HG02938 (cell line): Measurements from ENCODE around the gene CD4.
"Not testable (repeated sequence)": the region's sequence is repeated elsewhere in the genome, so short reads cannot be mapped to it uniquely, and the experiment has no call there.

ENCODE experiments used
- ATAC-seq: cut with Tn5 transposase; IDR thresholded peaks from one replicate; pipeline ENCODE4 v1.9.1; 2021; ENCODE audit warnings: mild to moderate bottlenecking, moderate library complexity; ENCODE audit not compliant: unreplicated experiment

The CD4 gene

GRCh38 chr12:6865307-6865706 is 76.0 kb downstream of the CD4 start:
- ATAC-seq, result not testable (repeated sequence)

GRCh38 chr12:6866163-6866919 is 77.0 kb downstream of the CD4 start:
- ATAC-seq, result no peak

DNA sequence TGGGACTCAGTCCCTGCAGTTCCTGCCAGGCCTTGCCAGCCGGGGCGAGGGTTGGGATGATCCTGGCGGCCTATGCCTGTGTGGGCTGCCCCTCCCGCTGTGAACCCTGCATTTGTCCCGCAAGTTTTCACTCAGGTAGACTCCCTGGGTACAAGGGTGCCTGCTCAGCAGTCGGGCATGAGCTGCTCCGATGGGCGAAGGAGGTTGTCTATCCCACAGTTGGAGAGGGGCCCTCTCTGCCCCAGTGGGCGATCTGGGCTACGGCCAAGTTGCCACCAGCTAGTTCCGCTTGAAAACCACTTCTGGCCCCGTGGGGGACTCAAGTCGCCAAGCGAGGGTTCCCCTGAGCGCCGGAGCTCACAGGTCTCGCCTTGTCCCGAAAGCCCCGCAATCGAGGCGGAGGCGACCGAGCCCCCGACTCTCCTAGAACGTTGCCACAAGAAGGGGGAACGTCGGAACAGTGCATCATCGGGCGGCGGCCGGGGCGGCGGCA is 77.6 kb downstream of the CD4 start:
- peak; percentile 19 for ATAC-seq

- peak; percentile 54 for ATAC-seq
Measured at GRCh38 chr12:6867413-6868210, 78.3 kb downstream of the CD4 start, which contains the start of gene TPI1. TPI1 (plus strand) TSS chr12:6867531; CDS start chr12:6867567, 36 bp downstream.

- no peak for ATAC-seq
Measured at GRCh38 chr12:6868211-6869048, 79.1 kb downstream of the CD4 start.

GRCh38 chr12:6869049-6870021 is 80.0 kb downstream of the CD4 start:
- ATAC-seq, result no peak

GRCh38 chr12:6870304-6870703 is 81.0 kb downstream of the CD4 start:
- not testable (repeated sequence) for ATAC-seq
